GM21526 (cell line): ENCODE data around the gene IFT43.

Experiments used
- ATAC-seq: cut with Tn5 transposase; IDR thresholded peaks from one replicate; pipeline ENCODE4 v1.9.1; 2021; ENCODE audit warnings: moderate library complexity; ENCODE audit not compliant: unreplicated experiment, low FRiP score

The IFT43 gene

GRCh38 chr14:76101391-76102379 lies 116.1 kb downstream of the IFT43 start:
- no peak for ATAC-seq

- no peak for ATAC-seq
Observed at GRCh38 chr14:76104802-76105355, 119.3 kb downstream of the IFT43 start.

- ATAC-seq = no peak
Observed at GRCh38 chr14:76106188-76106587, 120.6 kb downstream of the IFT43 start.

- ATAC-seq = no peak
Observed at GRCh38 chr14:76109087-76109880, 123.7 kb downstream of the IFT43 start.

- ATAC-seq = no peak
Observed at GRCh38 chr14:76112889-76113624, 127.5 kb downstream of the IFT43 start.

GRCh38 chr14:76113691-76114090 lies 128.1 kb downstream of the IFT43 start:
- ATAC-seq = no peak

- ATAC-seq = no peak
Observed at GRCh38 chr14:76115010-76115422, 129.5 kb downstream of the IFT43 start.

- ATAC-seq = no peak
Observed at GRCh38 chr14:76117789-76118484, 132.4 kb downstream of the IFT43 start.

- ATAC-seq = no peak
Observed at GRCh38 chr14:76118594-76118993, 133.0 kb downstream of the IFT43 start.

- ATAC-seq = no peak
Observed at GRCh38 chr14:76121089-76121748, 135.7 kb downstream of the IFT43 start.

GRCh38 chr14:76123426-76124225 lies 138.1 kb downstream of the IFT43 start:
- no peak for ATAC-seq

GRCh38 chr14:76125511-76125910 lies 139.9 kb downstream of the IFT43 start:
- ATAC-seq = no peak

GRCh38 chr14:76126076-76126475 lies 140.5 kb downstream of the IFT43 start:
- no peak for ATAC-seq

GRCh38 chr14:76129851-76130576 lies 144.5 kb downstream of the IFT43 start:
- no peak for ATAC-seq

- ATAC-seq = no peak
Observed at GRCh38 chr14:76131071-76131965, 145.8 kb downstream of the IFT43 start.

GRCh38 chr14:76133103-76133502 lies 147.5 kb downstream of the IFT43 start:
- no peak for ATAC-seq
